H1 (cell line): ENCODE measurements around the gene MAP7. TPM values are rescaled to one million over a fixed set of nuclear protein-coding genes. Genes with fewer than 3 reads are reported as not detected.

ENCODE experiments used
- CTCF ChIA-PET: fragments of 300-600 bp; sonication (Branson Sonifier 250); formaldehyde crosslinking; loops from one replicate; lab custom pipeline; 2021; ENCODE audit not compliant: partially characterized antibody; lab: Charles Lee
- POLR2A ChIA-PET: fragments of 300-600 bp; sonication (Branson Sonifier 250); formaldehyde crosslinking; loops from one replicate; lab custom pipeline; 2021; ENCODE audit warnings: inconsistent platforms; ENCODE audit not compliant: partially characterized antibody; lab: Charles Lee
- DNase-seq, 2 experiments: peaks; one replicate each; pipeline versions ENCODE4 v3.0.0 to v3.0.0-alpha.2; 2010 to 2022; ENCODE audit warnings: low spot score in 2 of 2, low read depth in 1 of 2, mixed read lengths in 1 of 2
- FAIRE-seq: peaks from 2 replicates; lab custom pipeline; 2011; peaks lifted over from hg19 to GRCh38; lab: Jason Lieb, UNC
- H2AFZ ChIP-seq: 2 replicates; pipeline ENCODE4 v1.8.1; 2012; ENCODE audit warnings: low read length, inconsistent platforms
- H2AK5ac ChIP-seq: 2 replicates; pipeline ENCODE4 v1.6.1; 2013; ENCODE audit warnings: low read depth, low read length
- H2BK120ac ChIP-seq: replicated peaks from 2 replicates; pipeline ENCODE3; 2013; ENCODE audit warnings: low read depth, low read length, inconsistent platforms
- H2BK12ac ChIP-seq: 2 replicates; pipeline ENCODE4 v1.6.1; 2013; ENCODE audit warnings: low read depth, low read length
- H2BK15ac ChIP-seq: 2 replicates; pipeline ENCODE4 v1.6.1; 2013; ENCODE audit warnings: low read length
- H2BK20ac ChIP-seq: 2 replicates; pipeline ENCODE4 v1.6.1; 2013; ENCODE audit warnings: low read length
- H2BK5ac ChIP-seq: 2 replicates; pipeline ENCODE4 v1.6.1; 2013; ENCODE audit warnings: low read depth, low read length
- H3K14ac ChIP-seq: 2 replicates; pipeline ENCODE4 v1.6.1; 2013; ENCODE audit warnings: inconsistent platforms; ENCODE audit not compliant: insufficient read length
- H3K18ac ChIP-seq: 2 replicates; pipeline ENCODE4 v1.6.1; 2013; ENCODE audit warnings: low read length; ENCODE audit errors: extremely low read depth
- H3K23ac ChIP-seq: 2 replicates; pipeline ENCODE4 v1.6.1; 2013; ENCODE audit warnings: inconsistent platforms; ENCODE audit not compliant: insufficient read length
- H3K23me2 ChIP-seq: 2 replicates; pipeline ENCODE4 v1.6.1; 2013; ENCODE audit warnings: low read depth, low read length
- H3K27ac ChIP-seq: 2 replicates; pipeline ENCODE4 v1.6.1; 2011; ENCODE audit warnings: low read depth, low read length, inconsistent platforms
- H3K27me3 ChIP-seq, 4 experiments: replicated peaks in 1 of 4; 1 replicate in 1 of 4; 2 replicates in 3 of 4; pipeline versions ENCODE4 v1.6.1 to v1.8.1; 2011 to 2013; ENCODE audit warnings: low read length in 3 of 4, mild to moderate bottlenecking in 3 of 4, inconsistent platforms in 2 of 4, mixed read lengths in 2 of 4, moderate library complexity in 1 of 4; ENCODE audit not compliant: control insufficient read depth in 3 of 4, insufficient read depth in 3 of 4; ENCODE audit errors: extremely low read depth in 1 of 4
- H3K36me3 ChIP-seq, 4 experiments: 2 replicates each; pipeline versions ENCODE4 v1.6.1 to v1.8.1; 2011 to 2013; ENCODE audit warnings: mild to moderate bottlenecking in 4 of 4, low read length in 3 of 4, moderate library complexity in 2 of 4, control low read depth in 1 of 4, inconsistent platforms in 1 of 4; ENCODE audit not compliant: insufficient read depth in 4 of 4, control insufficient read depth in 2 of 4
- H3K4ac ChIP-seq: replicated peaks from 2 replicates; pipeline ENCODE3; 2013; ENCODE audit warnings: low read length, low read depth, mixed read lengths, inconsistent platforms; ENCODE audit not compliant: insufficient read length
- H3K4me1 ChIP-seq, 4 experiments: replicated peaks in 1 of 4; 1 replicate in 1 of 4; 2 replicates in 3 of 4; pipeline versions ENCODE4 v1.6.1 to v1.8.1; 2011 to 2013; ENCODE audit warnings: low read length in 3 of 4, inconsistent platforms in 2 of 4, mixed read lengths in 1 of 4; ENCODE audit not compliant: insufficient read depth in 4 of 4, control insufficient read depth in 3 of 4
- H3K4me2 ChIP-seq, 2 experiments: 2 replicates each; pipeline versions ENCODE4 v1.6.1 to v1.8.1; 2011 to 2013; ENCODE audit warnings: low read depth in 2 of 2, low read length in 2 of 2, control low read depth in 1 of 2, inconsistent platforms in 1 of 2, mild to moderate bottlenecking in 1 of 2; ENCODE audit not compliant: insufficient read depth in 1 of 2
- H3K4me3 ChIP-seq, 4 experiments: fragments of 200-600, 300-600 bp in 1 of 4; sonication (generic), shearing (Covaris generic), sonication (Bioruptor Twin) in 1 of 4; 2 replicates each; pipeline versions ENCODE4 v1.5.1 to v1.8.1; 2011 to 2016; ENCODE audit warnings: low read length in 4 of 4, low read depth in 3 of 4, control low read depth in 2 of 4, inconsistent platforms in 2 of 4, mild to moderate bottlenecking in 2 of 4, mixed read lengths in 1 of 4, moderate library complexity in 1 of 4; ENCODE audit not compliant: insufficient read depth in 2 of 4; ENCODE audit errors: extremely low read depth in 1 of 4
- H3K56ac ChIP-seq: replicated peaks from 2 replicates; pipeline ENCODE3; 2013; ENCODE audit warnings: low read depth, mild to moderate bottlenecking, mixed read lengths, low read length, inconsistent platforms; ENCODE audit not compliant: insufficient read length
- H3K79me1 ChIP-seq: 2 replicates; pipeline ENCODE4 v1.6.1; 2013; ENCODE audit warnings: low read depth, low read length, control low read depth
- H3K79me2 ChIP-seq, 2 experiments: 2 replicates each; pipeline versions ENCODE4 v1.6.1 to v1.8.1; 2012 to 2013; ENCODE audit warnings: low read length in 2 of 2, mild to moderate bottlenecking in 2 of 2, inconsistent platforms in 1 of 2; ENCODE audit not compliant: insufficient read depth in 2 of 2, control insufficient read depth in 1 of 2
- H3K9ac ChIP-seq, 4 experiments: replicated peaks in 1 of 4; 1 replicate in 1 of 4; 2 replicates in 3 of 4; pipeline versions ENCODE4 v1.6.1 to v1.8.1; 2011 to 2013; ENCODE audit warnings: low read depth in 3 of 4, low read length in 3 of 4, control low read depth in 2 of 4, mild to moderate bottlenecking in 2 of 4, moderate library complexity in 2 of 4, inconsistent platforms in 1 of 4; ENCODE audit errors: extremely low read depth in 1 of 4
- H3K9me3 ChIP-seq, 2 experiments: 2 replicates each; pipeline versions ENCODE4 v1.6.1 to v1.8.1; 2012 to 2013; ENCODE audit warnings: mild to moderate bottlenecking in 2 of 2, moderate library complexity in 2 of 2, control low read depth in 1 of 2, inconsistent platforms in 1 of 2, low read depth in 1 of 2, low read length in 1 of 2, mixed read lengths in 1 of 2; ENCODE audit not compliant: insufficient read depth in 2 of 2
- H4K20me1 ChIP-seq, 2 experiments: replicated peaks in 1 of 2; 2 replicates each; pipeline versions ENCODE3 to v1.8.1; 2011 to 2013; ENCODE audit warnings: inconsistent platforms in 2 of 2, low read length in 2 of 2, mild to moderate bottlenecking in 1 of 2; ENCODE audit not compliant: insufficient read depth in 2 of 2, control insufficient read depth in 1 of 2
- H4K5ac ChIP-seq: 2 replicates; pipeline ENCODE4 v1.6.1; 2013; ENCODE audit warnings: low read length, low read depth, mixed read lengths, inconsistent platforms; ENCODE audit not compliant: insufficient read length
- H4K8ac ChIP-seq: 2 replicates; pipeline ENCODE4 v1.8.0; 2013; ENCODE audit warnings: mild to moderate bottlenecking, moderate library complexity, low read length, inconsistent platforms; ENCODE audit not compliant: insufficient read depth; ENCODE audit errors: extremely low read depth
- H4K91ac ChIP-seq: replicated peaks from 2 replicates; pipeline ENCODE3; 2013; ENCODE audit warnings: low read length, mixed read lengths, inconsistent platforms; ENCODE audit not compliant: insufficient read length
- BACH1 ChIP-seq: IDR thresholded peaks from 2 replicates; pipeline ENCODE4 v1.6.1; 2012; ENCODE audit warnings: low read length, improper control_type of control experiment
- HDAC6 ChIP-seq: IDR thresholded peaks from one replicate; pipeline ENCODE4 v1.7.1; 2012; ENCODE audit warnings: low read depth, mild to moderate bottlenecking, inconsistent platforms, low read length, moderate library complexity
- JUN ChIP-seq: IDR thresholded peaks from 2 replicates; pipeline ENCODE4 v1.6.1; 2011; ENCODE audit warnings: low read depth, mild to moderate bottlenecking, improper control_type of control experiment, low read length
- KDM1A ChIP-seq: fragments of 200-600, 300-600 bp; sonication (generic); IDR thresholded peaks from 2 replicates; pipeline ENCODE4 v1.7.1; 2016; ENCODE audit warnings: mild to moderate bottlenecking, low read length, borderline replicate concordance
- POU5F1 ChIP-seq: IDR thresholded peaks from 2 replicates; pipeline ENCODE4 v1.6.1; 2011; ENCODE audit warnings: low read depth, mild to moderate bottlenecking, low read length, moderate library complexity
- SIX5 ChIP-seq: IDR thresholded peaks from 2 replicates; pipeline ENCODE4 v1.6.1; 2011; ENCODE audit warnings: mild to moderate bottlenecking, low read depth, low read length
- WGBS, 2 experiments: shearing (Covaris generic) in 1 of 2; methylation state at CpG; one replicate each; pipeline versions ENCODE4 v1.1.6 to v1.1.7; 2013 to 2015; ENCODE audit warnings: low lambda C conversion rate in 2 of 2, mixed read lengths in 2 of 2, inconsistent platforms in 1 of 2, low coverage in 1 of 2, missing lambda C conversion rate in 1 of 2; ENCODE audit not compliant: insufficient replicate concordance in 2 of 2, insufficient coverage in 1 of 2, insufficient read length in 1 of 2; ENCODE audit errors: extremely low coverage in 1 of 2, missing lambda C conversion rate in 1 of 2; 5-methylcytosine and 5-hydroxymethylcytosine counted together
- polyA plus RNA-seq, 7 experiments: library from polyadenylated mRNA; depleted of rRNA in 3 of 7; stranded (reverse) in 5 of 7; unstranded in 2 of 7; fragments of >200 nt in 5 of 7; fragments of 200-250 nt in 2 of 7; gene quantifications; 1 replicate in 5 of 7; 2 replicates in 1 of 7; 4 replicates in 1 of 7; pipeline versions ENCODE4 v1.2.1 to v1.2.3, GENCODE V29; 2011 to 2013; ENCODE audit warnings: missing spikeins in 2 of 7, mixed read lengths in 2 of 7
- total RNA-seq: library from RNA; stranded (reverse); fragmentation: NEBNext Ultra II Directional; extraction: Animal tissue kit (Norgen Biotek cat#: 25700); gene quantifications from 2 replicates; pipeline ENCODE4 v1.2.1, GENCODE V29; 2021

Gene MAP7
- total and polyA plus RNA-seq, 2 of the 8 experiments (the other 6 are each of a cell fraction or from before 2014, with no cell fraction given) = 13.5 to 66.9 TPM

DNA sequence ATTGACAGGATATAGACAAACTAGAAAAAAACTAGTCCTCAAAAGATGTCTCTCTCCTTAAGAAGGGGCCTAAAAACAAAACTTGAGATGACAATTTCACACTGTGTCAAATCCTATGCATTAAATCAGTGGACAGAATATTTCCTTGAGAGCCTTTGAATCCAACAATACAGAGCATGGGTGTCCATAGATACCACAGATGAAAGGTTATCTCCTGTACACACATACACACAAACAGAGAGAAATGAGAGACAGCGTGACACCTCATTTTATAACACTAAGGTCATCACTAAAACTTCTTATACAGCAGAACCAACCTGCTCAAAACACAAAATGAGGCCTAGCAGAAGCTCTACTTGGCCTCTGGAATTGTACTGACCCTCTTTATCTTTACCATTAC lies 55.5 kb downstream of the MAP7 start:
- WGBS, 2 experiments = 95% methylated on average over 1 of the region's 1 CpG; no CpG with 5 or more reads in 1 of the 2 experiments
- no peak overlapping the region for H3K14ac ChIP-seq
- CTCF ChIA-PET = interaction anchor here (0.7 to 1.5 kb wide), 2 partner anchors 32 to 37 kb away, joined by 3 read pairs; no protein-coding TSS in a partner anchor

More for the DNA sequence above, 55.5 kb downstream of the MAP7 start:
- no peak overlapping the region for H2BK20ac ChIP-seq
- H3K18ac ChIP-seq = no peak overlapping the region
- H4K20me1 ChIP-seq = no peaks in the 10 kb centered on the region
- H4K5ac ChIP-seq = no peak overlapping the region
- no peak overlapping the region for H3K23ac ChIP-seq
- no peak overlapping the region for H2BK5ac ChIP-seq
- no peak overlapping the region for H2BK15ac ChIP-seq
- H3K79me2 ChIP-seq = peaks cover 3 to 77% of the 10 kb centered on the region in 2 experiments
- H2AK5ac ChIP-seq = no peak overlapping the region
- no peaks in the 10 kb centered on the region for H3K36me3 ChIP-seq
- H2AFZ ChIP-seq = no peak overlapping the region
- no peak overlapping the region for H3K27ac ChIP-seq
- H4K8ac ChIP-seq = no peak overlapping the region
- H2BK120ac ChIP-seq = no peak overlapping the region
- H3K4me3 ChIP-seq = no peak overlapping the region
- no peaks in the 10 kb centered on the region for H3K79me1 ChIP-seq
- H2BK12ac ChIP-seq = no peak overlapping the region
- H4K91ac ChIP-seq = no peak overlapping the region
- no peaks in the 10 kb centered on the region for H3K9me3 ChIP-seq
- TF ChIP-seq SIX5 (no peak), POU5F1 (no peak), BACH1 (no peak), JUN (no peak), KDM1A (no peak), HDAC6 (no peak)
- FAIRE-seq (no peak), DNase-seq (no peak)
- no peak overlapping the region for H3K4me2 ChIP-seq
- POLR2A ChIA-PET = interaction anchor here (0.6 to 1.0 kb wide), 2 partner anchors 51 to 292 kb away, joined by 4 read pairs; no protein-coding TSS in a partner anchor
- H3K56ac ChIP-seq = no peak overlapping the region
- no peak overlapping the region for H3K4ac ChIP-seq
- H3K9ac ChIP-seq = no peak overlapping the region
- no peaks in the 10 kb centered on the region for H3K23me2 ChIP-seq
- peaks cover 0 to 12% (median 6%) of the 10 kb centered on the region in 4 experiments; a peak in 3 of 7 replicates for H3K4me1 ChIP-seq
- H3K27me3 ChIP-seq = no peaks in the 10 kb centered on the region
